ENCODE measurements around the gene PLCD3. TPM values are rescaled to one million over a fixed set of nuclear protein-coding genes. Genes with fewer than 3 reads are reported as not detected.

PLCD3 gene
- total and polyA plus RNA-seq, 2 of the 8 experiments (the other 6 are each of a cell fraction or from before 2014, with no cell fraction given) = 26.5 to 48.1 TPM

DNA sequence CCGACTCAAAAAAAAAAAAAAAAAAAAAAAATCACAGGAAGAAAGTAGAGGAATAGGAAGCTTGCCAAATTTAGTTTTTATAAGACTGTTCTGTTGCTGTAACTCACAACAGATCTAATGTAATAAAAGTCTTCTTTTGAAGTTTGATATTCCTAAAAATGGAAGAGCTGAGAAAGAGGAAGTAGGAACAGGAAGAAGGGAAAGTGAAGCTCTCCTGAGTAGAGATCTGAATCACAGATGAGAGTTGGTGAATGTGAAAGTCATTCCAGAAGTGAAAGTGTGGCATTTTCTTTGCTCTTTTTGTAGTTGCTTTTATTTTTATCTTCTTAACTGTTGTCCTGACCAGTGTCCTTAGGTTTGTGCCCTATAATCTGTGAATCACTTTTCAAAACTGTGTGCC, 69.1 kb downstream of the PLCD3 start:
- Histone ChIP-seq H4K8ac (ENCODE audit: extremely low read depth, insufficient read depth, low read length) (no peak overlapping the region), H2BK5ac (ENCODE audit: low read depth, low read length) (no peak overlapping the region), H3K14ac (ENCODE audit: insufficient read length) (no peak overlapping the region), H3K56ac (replicated peaks; ENCODE audit: insufficient read length, low read depth, low read length) (no peak overlapping the region), H3K4me3 (ENCODE audit: extremely low read depth in 1 of 4, insufficient read depth in 2 of 4, low read depth in 3 of 4, low read length in 4 of 4) (no peak overlapping the region), H2BK20ac (ENCODE audit: low read length) (no peak overlapping the region), H2AK5ac (ENCODE audit: low read depth, low read length) (no peak overlapping the region), H4K20me1 (replicated peaks in 1 of 2; ENCODE audit: control insufficient read depth in 1 of 2, insufficient read depth in 2 of 2, low read length in 2 of 2) (peaks cover 0 to 1% of the 10 kb centered on the region in 2 experiments), H4K91ac (replicated peaks; ENCODE audit: insufficient read length, low read length) (no peak overlapping the region), H3K36me3 (ENCODE audit: control insufficient read depth in 2 of 4, insufficient read depth in 4 of 4, low read length in 3 of 4) (peaks cover 0 to 6% (median 0%) of the 10 kb centered on the region in 4 experiments; a peak in 1 of 8 replicates), H3K23ac (ENCODE audit: insufficient read length) (no peak overlapping the region), H3K4ac (replicated peaks; ENCODE audit: insufficient read length, low read depth, low read length) (no peak overlapping the region), H3K79me1 (ENCODE audit: low read depth, low read length) (peaks cover 7% of the 10 kb centered on the region), H4K5ac (ENCODE audit: insufficient read length, low read depth, low read length) (no peak overlapping the region), H2BK15ac (ENCODE audit: low read length) (no peak overlapping the region), H2BK120ac (replicated peaks; ENCODE audit: low read depth, low read length) (no peak overlapping the region), H3K79me2 (ENCODE audit: control insufficient read depth in 1 of 2, insufficient read depth in 2 of 2, low read length in 2 of 2) (peaks cover 12 to 64% of the 10 kb centered on the region in 2 experiments), H3K9me3 (ENCODE audit: insufficient read depth in 2 of 2, low read depth in 1 of 2, low read length in 1 of 2) (no peaks in the 10 kb centered on the region), H3K27ac (ENCODE audit: low read depth, low read length) (no peak overlapping the region), H3K27me3 (replicated peaks in 1 of 4; ENCODE audit: control insufficient read depth in 3 of 4, extremely low read depth in 1 of 4, insufficient read depth in 3 of 4, low read length in 3 of 4) (no peaks in the 10 kb centered on the region), H3K23me2 (ENCODE audit: low read depth, low read length) (peaks cover 5% of the 10 kb centered on the region; the same call in 1 of the 2 replicates), H3K4me1 (replicated peaks in 1 of 4; ENCODE audit: control insufficient read depth in 3 of 4, insufficient read depth in 4 of 4, low read length in 3 of 4) (no peaks in the 10 kb centered on the region; a peak in 2 of 7 replicates), H2BK12ac (ENCODE audit: low read depth, low read length) (no peak overlapping the region), H3K18ac (ENCODE audit: extremely low read depth, low read length) (no peak overlapping the region), H2AFZ (ENCODE audit: low read length) (no peak overlapping the region), H3K9ac (replicated peaks in 1 of 4; ENCODE audit: extremely low read depth in 1 of 4, low read depth in 3 of 4, low read length in 3 of 4) (no peak overlapping the region), H3K4me2 (ENCODE audit: insufficient read depth in 1 of 2, low read depth in 2 of 2, low read length in 2 of 2) (no peak overlapping the region)
- no CpG with 5 or more reads among the region's 1 CpG for WGBS, 2 experiments (ENCODE audit: extremely low coverage in 1 of 2, insufficient coverage in 1 of 2, insufficient read length in 1 of 2, insufficient replicate concordance in 2 of 2, low coverage in 1 of 2, low lambda C conversion rate in 2 of 2, missing lambda C conversion rate in 1 of 2)
- POLR2A ChIA-PET (ENCODE audit: partially characterized antibody) = interaction anchor here (0.8 to 4.7 kb wide), 6 partner anchors 12 to 91 kb away, joined by 3 to 51 read pairs (median 4); partner anchors contain the start of gene DCAKD
- no peak for FAIRE-seq
- TF ChIP-seq NRF1 (IDR thresholded peaks at IDR 0.05; ENCODE audit: low read depth, low read length) (no peak), BACH1 (IDR thresholded peaks at IDR 0.05; ENCODE audit: low read length) (no peak), CHD2 (IDR thresholded peaks at IDR 0.05; ENCODE audit: low read length) (no peak), CHD1 (IDR thresholded peaks at IDR 0.05; ENCODE audit: low read depth, low read length) (no peak), POU5F1 (IDR thresholded peaks at IDR 0.05; ENCODE audit: low read depth, low read length) (no peak)
- TF ChIP-seq, protein P1, sequence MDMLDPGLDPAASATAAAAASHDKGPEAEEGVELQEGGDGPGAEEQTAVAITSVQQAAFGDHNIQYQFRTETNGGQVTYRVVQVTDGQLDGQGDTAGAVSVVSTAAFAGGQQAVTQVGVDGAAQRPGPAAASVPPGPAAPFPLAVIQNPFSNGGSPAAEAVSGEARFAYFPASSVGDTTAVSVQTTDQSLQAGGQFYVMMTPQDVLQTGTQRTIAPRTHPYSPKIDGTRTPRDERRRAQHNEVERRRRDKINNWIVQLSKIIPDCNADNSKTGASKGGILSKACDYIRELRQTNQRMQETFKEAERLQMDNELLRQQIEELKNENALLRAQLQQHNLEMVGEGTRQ (IDR thresholded peaks at IDR 0.05; ENCODE audit: low read length) = no peak
- no peak for DNase-seq (ENCODE audit: low read depth in 1 of 2, low spot score in 2 of 2)
- CTCF ChIA-PET (ENCODE audit: partially characterized antibody) = interaction anchor here (0.9 to 1.5 kb wide), 2 partner anchors 13 to 134 kb away, joined by 4 read pairs; no protein-coding TSS in a partner anchor
